Trophoblast cell (in vitro differentiated cells and primary cell): ENCODE data around the gene DDX3X.
"Not testable (repeated sequence)": the region's sequence is repeated elsewhere in the genome, so short reads cannot be mapped to it uniquely, and the experiment has no call there.

Experiments used
- DNase-seq, 2 donors: peaks; one replicate each; pipeline ENCODE4 v3.0.0-alpha.2; 2016
- H2AFZ ChIP-seq: 2 replicates; pipeline ENCODE4 v1.6.1; 2013; ENCODE audit warnings: low read length, moderate library complexity, mild to moderate bottlenecking; ENCODE audit not compliant: insufficient read depth, poor library complexity
- H2AK5ac ChIP-seq: 2 replicates; pipeline ENCODE4 v1.6.1; 2013; ENCODE audit warnings: mild to moderate bottlenecking, low read length
- H2BK120ac ChIP-seq: 2 replicates; pipeline ENCODE4 v1.6.1; 2013; ENCODE audit warnings: low read length, mild to moderate bottlenecking, moderate library complexity; ENCODE audit not compliant: insufficient read depth, poor library complexity
- H2BK12ac ChIP-seq: 2 replicates; pipeline ENCODE4 v1.6.1; 2013; ENCODE audit warnings: mild to moderate bottlenecking, low read length, moderate library complexity
- H2BK5ac ChIP-seq: 2 replicates; pipeline ENCODE4 v1.6.1; 2013; ENCODE audit warnings: low read length, low read depth, moderate library complexity, mild to moderate bottlenecking; ENCODE audit not compliant: poor library complexity
- H3K14ac ChIP-seq: 2 replicates; pipeline ENCODE4 v1.6.1; 2013; ENCODE audit warnings: mild to moderate bottlenecking, low read length
- H3K18ac ChIP-seq: 2 replicates; pipeline ENCODE4 v1.6.1; 2013; ENCODE audit warnings: mild to moderate bottlenecking, low read length
- H3K23ac ChIP-seq: 2 replicates; pipeline ENCODE4 v1.6.1; 2013; ENCODE audit warnings: low read length
- H3K27ac ChIP-seq: 2 replicates; pipeline ENCODE4 v1.5.1; 2013; ENCODE audit warnings: low read depth, mild to moderate bottlenecking, inconsistent platforms, low read length, moderate library complexity
- H3K27me3 ChIP-seq: 2 replicates; pipeline ENCODE4 v1.6.1; 2013; ENCODE audit warnings: inconsistent platforms, mild to moderate bottlenecking, low read length, moderate library complexity; ENCODE audit not compliant: insufficient read depth
- H3K36me3 ChIP-seq, 2 experiments: 1 replicate in 1 of 2; 2 replicates in 1 of 2; pipeline ENCODE4 v1.6.1; 2013; ENCODE audit warnings: low read length in 2 of 2, mild to moderate bottlenecking in 2 of 2, moderate library complexity in 1 of 2; ENCODE audit not compliant: insufficient read depth in 2 of 2, control insufficient read depth in 1 of 2
- H3K4ac ChIP-seq: 2 replicates; pipeline ENCODE4 v1.6.1; 2013; ENCODE audit warnings: low read depth, mild to moderate bottlenecking, low read length, moderate library complexity
- H3K4me1 ChIP-seq, 2 experiments: 1 replicate in 1 of 2; 2 replicates in 1 of 2; pipeline ENCODE4 v1.6.1; 2013; ENCODE audit warnings: low read length in 2 of 2, mild to moderate bottlenecking in 2 of 2, moderate library complexity in 1 of 2; ENCODE audit not compliant: insufficient read depth in 2 of 2, control insufficient read depth in 1 of 2
- H3K4me2 ChIP-seq: 2 replicates; pipeline ENCODE4 v1.6.1; 2013; ENCODE audit warnings: inconsistent platforms, mild to moderate bottlenecking, low read length, moderate library complexity
- H3K4me3 ChIP-seq: 2 replicates; pipeline ENCODE4 v1.5.1; 2013; ENCODE audit warnings: mild to moderate bottlenecking, low read depth, low read length, inconsistent platforms
- H3K79me1 ChIP-seq: one replicate; pipeline ENCODE4 v1.6.1; 2013; ENCODE audit warnings: low read length
- H3K79me2 ChIP-seq: 2 replicates; pipeline ENCODE4 v1.6.1; 2013; ENCODE audit warnings: low read length, mild to moderate bottlenecking; ENCODE audit not compliant: control insufficient read depth, insufficient read depth, poor library complexity
- H3K9ac ChIP-seq: 2 replicates; pipeline ENCODE4 v1.6.1; 2013; ENCODE audit warnings: mild to moderate bottlenecking, low read length
- H3K9me3 ChIP-seq: 2 replicates; pipeline ENCODE4 v1.6.1; 2013; ENCODE audit warnings: low read depth, mild to moderate bottlenecking, control low read depth, inconsistent platforms, low read length; ENCODE audit not compliant: insufficient read depth
- H4K12ac ChIP-seq: 2 replicates; pipeline ENCODE4 v1.6.1; 2013; ENCODE audit warnings: low read depth, mild to moderate bottlenecking, low read length, moderate library complexity
- H4K8ac ChIP-seq: 2 replicates; pipeline ENCODE4 v1.6.1; 2013; ENCODE audit warnings: low read depth, mild to moderate bottlenecking, low read length, moderate library complexity
- H4K91ac ChIP-seq: one replicate; pipeline ENCODE4 v1.6.1; 2013; ENCODE audit warnings: low read depth, mild to moderate bottlenecking, low read length, moderate library complexity
- WGBS: extraction: QIAGEN DNeasy Blood & Tissue Kit; methylation state at CpG from one replicate; pipeline ENCODE4 v1.1.7; 2013; ENCODE audit warnings: missing lambda C conversion rate; ENCODE audit not compliant: insufficient read length, insufficient coverage; ENCODE audit errors: extremely low coverage; 5-methylcytosine and 5-hydroxymethylcytosine counted together

Gene DDX3X

DNA sequence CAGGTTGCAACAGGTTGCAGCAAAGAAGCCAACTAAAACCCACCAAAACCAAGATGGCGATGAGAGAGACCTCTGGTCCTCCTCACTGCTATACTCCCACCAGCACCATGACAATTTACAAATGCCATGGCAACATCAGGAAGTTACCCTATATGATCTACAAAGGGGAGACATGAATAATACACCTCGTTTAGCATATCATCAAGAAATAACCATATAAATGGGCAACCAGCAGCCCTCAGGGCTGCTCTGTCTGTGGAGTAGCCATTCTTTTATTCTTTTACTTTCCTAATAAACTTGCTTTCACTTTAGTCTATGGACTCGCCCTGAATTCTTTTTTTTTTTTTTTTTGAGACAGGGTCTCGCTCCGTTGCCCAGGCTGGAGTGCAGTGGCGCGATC is 56.6 kb downstream of the DDX3X start:
- H3K23ac ChIP-seq, H3K79me2 ChIP-seq, H2AFZ ChIP-seq, H3K9me3 ChIP-seq, DNase-seq, H3K79me1 ChIP-seq, H2BK12ac ChIP-seq, H4K12ac ChIP-seq, H3K14ac ChIP-seq, H2AK5ac ChIP-seq, H3K18ac ChIP-seq, H2BK120ac ChIP-seq, H3K27ac ChIP-seq, H3K4me1 ChIP-seq, H3K4ac ChIP-seq, H3K9ac ChIP-seq, H3K4me2 ChIP-seq, H4K91ac ChIP-seq, H4K8ac ChIP-seq, H2BK5ac ChIP-seq, H3K36me3 ChIP-seq, H3K4me3 ChIP-seq, H3K27me3 ChIP-seq: not testable (repeated sequence)
- WGBS = no CpG with 5 or more reads among the region's 7 CpGs

DNA sequence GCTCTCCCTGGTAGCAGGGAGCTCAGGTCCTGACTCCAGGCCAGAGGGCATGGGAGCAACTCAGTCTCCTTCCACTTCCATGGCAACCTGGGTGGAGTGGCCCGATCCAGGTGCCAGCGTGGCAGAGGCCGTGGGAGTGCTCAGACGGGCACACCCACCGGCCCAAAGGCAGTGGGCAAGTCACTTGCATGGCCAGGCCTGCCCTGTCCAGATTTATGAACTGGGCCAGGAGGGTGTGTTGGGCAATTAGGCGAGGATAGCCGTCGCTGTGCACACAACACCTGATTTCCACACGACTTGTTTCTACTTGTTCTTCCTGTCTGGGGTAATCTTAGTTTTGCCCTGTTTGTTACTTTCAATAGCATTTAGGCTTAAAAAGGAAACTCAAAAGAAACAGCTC is 57.6 kb downstream of the DDX3X start:
- no peak overlapping the region for H2BK5ac ChIP-seq
- no peaks in the 10 kb centered on the region for H3K9me3 ChIP-seq
- H3K14ac ChIP-seq = no peak overlapping the region
- no peak overlapping the region for H2BK120ac ChIP-seq
- no peak overlapping the region for H4K8ac ChIP-seq
- no peaks in the 10 kb centered on the region for H3K79me2 ChIP-seq
- H3K18ac ChIP-seq = no peak overlapping the region
- no peak overlapping the region for H2BK12ac ChIP-seq
- H3K27ac ChIP-seq = no peak overlapping the region
- H3K4ac ChIP-seq = no peak overlapping the region
- no peaks in the 10 kb centered on the region for H3K79me1 ChIP-seq
- no peak overlapping the region for H2AFZ ChIP-seq
- WGBS = no CpG with 5 or more reads among the region's 9 CpGs
- H3K27me3 ChIP-seq = no peaks in the 10 kb centered on the region
- no peaks in the 10 kb centered on the region for H3K36me3 ChIP-seq
- peak overlapping the region; percentile 38 for H4K12ac ChIP-seq
- H3K4me3 ChIP-seq = no peak overlapping the region
- H3K23ac ChIP-seq = no peak overlapping the region
- no peak for DNase-seq
- no peaks in the 10 kb centered on the region for H3K4me1 ChIP-seq
- H2AK5ac ChIP-seq = no peak overlapping the region
- no peak overlapping the region for H4K91ac ChIP-seq
- H3K4me2 ChIP-seq = no peak overlapping the region
- H3K9ac ChIP-seq = no peak overlapping the region

DNA sequence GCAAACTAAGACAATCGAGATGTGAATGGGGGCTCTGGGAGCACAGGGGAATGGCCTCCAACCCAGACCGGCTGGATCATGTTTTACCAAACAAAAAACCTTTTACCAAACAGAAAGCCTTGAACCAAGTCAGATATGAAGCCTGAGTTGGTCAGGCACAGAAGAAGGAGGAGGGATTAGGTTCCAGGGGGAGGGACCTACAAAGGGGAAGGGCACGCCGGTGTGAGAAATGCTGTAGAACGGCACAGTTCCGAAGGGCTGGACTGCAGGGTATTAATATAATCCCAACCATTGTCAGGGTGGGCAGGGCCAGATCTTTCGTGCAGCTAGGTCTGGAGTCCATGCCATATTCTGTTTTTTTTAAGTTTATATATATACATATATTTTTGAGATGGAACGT is 60.3 kb downstream of the DDX3X start:
- Histone ChIP-seq H3K23ac (no peak overlapping the region), H3K27ac (no peak overlapping the region), H3K4me2 (no peak overlapping the region), H3K36me3 (no peaks in the 10 kb centered on the region), H4K8ac (no peak overlapping the region), H4K12ac (no peak overlapping the region), H3K9me3 (no peaks in the 10 kb centered on the region), H3K79me2 (no peaks in the 10 kb centered on the region), H3K4ac (no peak overlapping the region), H3K4me1 (no peaks in the 10 kb centered on the region), H2AK5ac (no peak overlapping the region), H4K91ac (no peak overlapping the region), H2BK12ac (no peak overlapping the region), H3K4me3 (no peak overlapping the region), H3K14ac (no peak overlapping the region), H2AFZ (no peak overlapping the region), H2BK5ac (no peak overlapping the region), H3K79me1 (no peaks in the 10 kb centered on the region), H2BK120ac (no peak overlapping the region), H3K27me3 (no peaks in the 10 kb centered on the region), H3K9ac (no peak overlapping the region), H3K18ac (no peak overlapping the region)
- no CpG with 5 or more reads among the region's 8 CpGs for WGBS
- no peak for DNase-seq

DNA sequence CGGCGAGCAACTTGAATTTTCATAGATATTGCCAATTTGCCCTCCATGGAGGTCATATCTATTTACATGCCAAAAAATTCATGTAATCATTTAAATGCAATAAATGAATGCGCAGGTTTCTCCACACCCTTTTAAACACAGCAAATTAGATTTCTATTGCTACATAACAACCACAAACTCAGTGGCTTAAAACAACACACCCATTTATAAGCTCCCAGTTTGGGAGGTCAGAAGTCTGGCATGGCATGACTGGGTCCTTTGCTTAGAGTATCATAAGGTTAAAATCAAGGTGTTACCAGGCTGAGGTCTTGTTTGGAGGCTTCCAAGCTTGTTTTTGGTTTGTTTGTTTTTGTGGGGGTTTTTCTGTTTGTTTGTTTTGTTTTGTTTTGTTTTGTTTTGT is 63.3 kb downstream of the DDX3X start:
- Histone ChIP-seq H3K4me1 (no peaks in the 10 kb centered on the region), H3K9me3 (no peaks in the 10 kb centered on the region), H4K91ac (no peak overlapping the region), H3K4me3 (no peak overlapping the region), H4K8ac (no peak overlapping the region), H3K79me2 (no peaks in the 10 kb centered on the region), H2BK5ac (no peak overlapping the region), H2AFZ (no peak overlapping the region), H2AK5ac (no peak overlapping the region), H2BK120ac (no peak overlapping the region), H3K4me2 (no peak overlapping the region), H3K4ac (no peak overlapping the region), H3K14ac (no peak overlapping the region), H3K79me1 (no peaks in the 10 kb centered on the region), H2BK12ac (no peak overlapping the region), H3K27me3 (no peaks in the 10 kb centered on the region), H3K27ac (no peak overlapping the region), H3K9ac (no peak overlapping the region), H3K23ac (no peak overlapping the region), H3K36me3 (no peaks in the 10 kb centered on the region), H4K12ac (no peak overlapping the region), H3K18ac (no peak overlapping the region)
- WGBS = no CpG with 5 or more reads among the region's 3 CpGs
- no peak for DNase-seq
